GM04504 (cell line): ENCODE results near the gene ZC3H7A.
"Not testable (repeated sequence)": the region's sequence is repeated elsewhere in the genome, so short reads cannot be mapped to it uniquely, and the experiment has no call there.

ENCODE experiments used
- DNase-seq: peaks from one replicate; pipeline ENCODE4 v3.0.0-alpha.2; 2012; ENCODE audit warnings: low read depth

The ZC3H7A gene

GRCh38 chr16:11801481-11802021, 4.5 kb upstream of the ZC3H7A start:
- DNase-seq, result no peak

- DNase-seq, result no peak
Observed at GRCh38 chr16:11800382-11800718, 3.3 kb upstream of the ZC3H7A start.

- DNase-seq, result no peak
Observed at GRCh38 chr16:11799509-11800381, 2.7 kb upstream of the ZC3H7A start.

DNA sequence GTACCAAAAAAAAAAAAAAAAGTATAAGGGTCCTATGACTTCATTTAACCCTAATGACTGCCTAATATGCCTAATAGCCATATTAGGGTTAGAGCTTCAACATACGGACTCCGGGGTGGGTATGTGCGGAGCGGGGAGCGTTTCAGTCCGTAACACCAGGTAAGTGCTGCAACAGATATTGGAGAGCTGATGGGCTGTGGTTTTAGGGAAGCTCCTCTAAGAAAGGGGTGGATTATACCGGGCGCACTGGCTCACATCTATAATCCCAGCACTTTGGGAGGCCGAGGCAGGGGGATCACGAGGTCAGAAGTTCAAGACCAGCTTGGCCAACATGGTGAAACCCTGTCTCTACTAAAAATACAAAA, 1.9 kb upstream of the ZC3H7A start:
- no peak for DNase-seq

DNA sequence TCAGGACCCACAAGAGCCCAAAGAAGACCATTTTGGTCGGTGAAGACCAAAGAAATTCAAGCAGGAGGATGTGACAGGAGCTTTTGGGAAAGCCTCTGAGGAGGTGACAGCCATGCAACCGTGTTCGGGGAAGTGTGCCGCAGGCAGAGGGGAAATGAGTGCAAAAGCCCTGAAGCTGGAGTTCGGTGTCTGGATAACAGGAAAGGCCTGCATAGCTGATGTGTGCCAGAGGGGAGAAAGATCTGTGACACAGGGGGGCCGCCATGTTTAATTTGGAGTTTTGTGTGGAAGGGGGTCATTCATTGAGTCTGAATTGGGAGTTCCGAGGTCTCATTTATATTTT, 870 bp upstream of the ZC3H7A start:
- no peak for DNase-seq

- no peak for DNase-seq
Observed at GRCh38 chr16:11796227-11797165, 562 bp downstream of the ZC3H7A start.

GRCh38 chr16:11795887-11796226, 1.2 kb downstream of the ZC3H7A start:
- DNase-seq, result no peak

DNA sequence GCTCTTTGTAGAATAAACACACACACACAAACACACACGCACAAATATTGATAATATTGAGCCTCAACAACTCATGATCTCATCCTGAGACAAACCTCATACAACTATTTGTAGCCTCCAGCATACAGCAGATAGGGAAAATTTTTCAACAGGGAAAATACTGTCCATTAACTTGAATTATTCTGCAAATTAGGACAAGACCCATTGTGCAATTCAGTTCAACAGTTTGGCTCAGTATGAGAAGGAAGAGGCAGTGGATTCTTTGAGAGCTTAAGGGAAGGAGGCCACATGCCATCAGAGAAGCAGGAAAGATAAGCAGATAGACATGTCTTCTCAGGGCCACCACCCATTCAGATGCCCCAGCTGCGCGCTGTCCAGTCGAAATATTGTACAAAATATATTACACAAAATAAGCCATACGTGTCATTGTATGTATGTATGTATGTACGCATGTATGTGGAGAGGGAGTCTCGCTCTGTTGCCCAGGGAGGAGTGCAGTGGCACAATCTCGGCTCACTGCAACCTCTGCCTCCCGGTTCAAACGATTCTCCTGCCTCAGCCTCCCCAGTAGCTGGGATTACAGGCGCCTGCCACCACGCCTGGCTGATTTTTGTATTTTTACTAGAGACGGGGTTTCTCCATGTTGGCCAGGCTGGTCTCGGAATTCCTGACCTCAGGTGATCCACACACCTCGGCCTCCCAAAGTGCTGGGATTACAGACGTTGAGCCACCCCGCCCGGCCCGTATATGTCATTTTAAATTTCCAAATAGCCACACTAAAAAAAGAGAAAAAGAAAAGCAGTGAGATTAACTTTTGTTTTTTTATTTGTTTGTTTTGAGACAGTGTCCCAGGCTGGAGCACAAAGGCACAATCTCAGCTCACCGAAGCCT, 1.8 kb downstream of the ZC3H7A start:
- DNase-seq, result no peak

DNA sequence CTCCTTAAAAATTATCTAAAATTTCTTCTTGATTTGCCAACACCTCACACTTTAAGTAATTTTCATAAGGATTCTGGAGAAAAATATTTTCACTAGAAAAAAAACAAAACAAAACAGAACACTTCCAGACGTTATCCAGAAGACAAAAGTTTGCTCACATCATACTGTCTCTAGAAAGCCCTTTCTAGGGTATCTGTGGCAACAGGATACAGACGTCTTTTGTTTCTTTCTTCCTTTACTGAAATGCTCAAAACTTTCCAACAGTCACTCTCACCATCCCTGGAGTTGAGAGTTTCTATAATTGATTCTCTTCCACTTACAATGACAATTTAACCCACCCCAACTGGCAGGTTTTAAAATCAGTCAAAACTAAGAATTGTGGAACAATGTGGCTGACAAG, 2.6 kb downstream of the ZC3H7A start:
- no peak for DNase-seq

- DNase-seq, result no peak
Observed at GRCh38 chr16:11793840-11794239, 3.2 kb downstream of the ZC3H7A start.

GRCh38 chr16:11792410-11793241, 4.4 kb downstream of the ZC3H7A start:
- no peak for DNase-seq

- DNase-seq, result no peak
Observed at GRCh38 chr16:11791144-11791828, 5.8 kb downstream of the ZC3H7A start.

DNA sequence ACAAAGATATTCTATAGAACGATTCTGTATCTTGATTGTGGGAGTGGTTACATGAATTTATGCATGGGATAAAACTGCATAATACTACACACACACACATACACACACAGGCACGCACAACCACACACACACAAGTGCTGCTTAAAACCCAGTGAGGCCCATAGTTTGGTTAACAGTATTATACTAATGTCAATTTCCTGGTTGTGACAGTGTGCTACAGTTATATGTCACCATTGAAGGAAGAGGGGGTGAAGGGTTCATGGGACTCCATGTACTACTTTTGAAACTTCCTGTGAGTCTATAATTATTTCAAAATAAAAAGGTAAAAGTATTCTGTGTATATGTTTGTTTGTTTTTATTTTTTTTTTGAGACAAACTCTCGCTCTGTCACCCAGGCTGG, 8.1 kb downstream of the ZC3H7A start:
- DNase-seq, result no peak

DNA sequence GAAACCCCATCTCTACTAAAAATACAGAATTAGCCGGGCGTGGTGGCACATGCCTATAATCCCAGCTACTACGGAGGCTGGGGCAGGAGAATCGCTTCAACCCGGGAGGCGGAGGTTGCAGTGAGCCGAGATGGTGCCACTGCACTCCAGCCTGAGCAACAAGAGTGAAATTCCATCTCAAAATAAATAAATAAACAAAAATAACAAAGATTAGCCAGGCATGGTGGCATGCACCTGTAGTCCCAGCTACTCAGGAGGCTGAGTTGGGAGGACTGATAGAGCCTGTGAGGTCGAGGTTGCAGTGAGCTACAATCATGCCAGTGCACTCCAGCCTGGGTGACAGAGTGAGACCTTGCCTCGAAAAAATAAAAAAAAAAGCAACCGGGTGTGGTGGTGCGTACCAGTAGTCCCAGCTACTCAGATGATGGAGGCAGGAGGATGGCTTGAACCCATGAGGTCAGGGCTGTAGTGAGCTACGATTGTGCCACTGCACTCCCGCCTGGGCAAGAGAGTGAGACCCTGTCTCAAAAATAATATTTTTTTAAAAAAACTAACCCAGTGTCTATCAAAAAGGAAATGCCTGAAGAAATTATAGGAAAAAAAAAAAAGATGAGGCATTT, 12.0 kb downstream of the ZC3H7A start:
- not testable (repeated sequence) for DNase-seq

DNA sequence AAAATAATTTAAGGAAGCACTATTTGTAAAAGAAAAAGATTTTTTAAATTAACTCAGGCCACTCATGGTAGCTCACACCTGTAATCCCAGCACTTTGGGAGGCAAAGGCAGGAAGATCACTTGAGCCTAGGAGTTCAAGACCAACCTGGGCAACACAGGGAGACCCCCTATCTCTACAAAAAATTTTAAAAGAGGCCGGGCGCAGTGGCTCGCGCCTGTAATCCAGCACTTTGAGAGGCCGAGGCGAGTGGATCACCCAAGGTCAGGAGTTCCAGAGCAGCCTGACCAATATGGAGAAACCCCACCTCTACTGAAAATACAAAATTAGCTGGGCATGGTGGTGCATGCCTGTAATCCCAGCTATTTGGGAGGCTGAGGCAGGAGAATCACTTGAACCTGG, 12.7 kb downstream of the ZC3H7A start:
- DNase-seq, result not testable (repeated sequence)

DNA sequence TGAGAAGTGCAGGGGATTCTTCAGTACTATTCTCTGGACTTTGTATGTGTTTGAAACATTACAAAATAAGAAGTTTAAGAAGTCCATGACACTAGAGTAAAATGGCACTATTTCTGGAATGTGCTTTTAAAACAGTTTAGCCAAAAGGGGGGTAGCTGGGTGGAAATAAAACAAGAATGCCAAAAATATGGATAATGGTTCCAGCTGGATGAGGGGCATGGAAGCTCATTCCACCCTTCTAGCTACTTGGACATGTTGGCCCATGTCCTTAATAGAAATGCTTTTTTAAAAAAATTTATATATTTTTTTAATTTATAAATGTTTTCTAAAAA, 13.1 kb downstream of the ZC3H7A start:
- DNase-seq, result no peak

DNA sequence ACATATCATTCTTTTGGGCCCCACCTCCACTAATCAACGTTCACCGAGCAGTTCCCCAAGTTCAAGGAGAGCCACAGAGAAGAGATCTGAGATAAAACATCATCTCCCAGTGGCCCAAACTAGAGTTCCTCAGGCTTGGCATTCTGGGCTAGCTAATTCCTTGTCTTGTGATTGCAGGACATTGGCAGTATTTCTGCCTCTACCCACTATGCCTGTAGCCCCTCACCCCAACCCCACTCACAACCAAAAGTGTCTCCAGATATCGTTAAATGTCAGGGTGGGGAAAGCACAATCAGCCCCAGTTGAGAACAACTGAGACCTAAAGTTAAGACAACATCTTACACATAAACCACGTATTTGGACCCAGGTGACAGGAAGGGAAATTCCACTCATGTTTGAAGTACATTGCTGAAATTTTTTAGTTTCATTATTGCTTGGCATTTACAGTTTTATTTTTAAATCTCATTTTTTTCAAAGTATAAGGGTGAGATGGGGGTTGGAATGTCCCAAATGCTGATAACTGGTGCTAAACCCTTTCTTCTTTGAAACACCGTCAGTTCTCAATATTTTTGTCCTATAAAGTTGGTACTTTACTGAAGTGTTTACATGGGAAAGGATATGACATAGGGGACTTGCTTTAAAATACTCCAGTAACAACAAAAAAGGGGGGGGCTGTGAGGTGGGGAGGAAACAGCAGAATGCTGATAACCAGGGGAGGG, 13.6 kb downstream of the ZC3H7A start:
- DNase-seq, result no peak

- no peak for DNase-seq
Observed at GRCh38 chr16:11781773-11782172, 15.3 kb downstream of the ZC3H7A start.

DNA sequence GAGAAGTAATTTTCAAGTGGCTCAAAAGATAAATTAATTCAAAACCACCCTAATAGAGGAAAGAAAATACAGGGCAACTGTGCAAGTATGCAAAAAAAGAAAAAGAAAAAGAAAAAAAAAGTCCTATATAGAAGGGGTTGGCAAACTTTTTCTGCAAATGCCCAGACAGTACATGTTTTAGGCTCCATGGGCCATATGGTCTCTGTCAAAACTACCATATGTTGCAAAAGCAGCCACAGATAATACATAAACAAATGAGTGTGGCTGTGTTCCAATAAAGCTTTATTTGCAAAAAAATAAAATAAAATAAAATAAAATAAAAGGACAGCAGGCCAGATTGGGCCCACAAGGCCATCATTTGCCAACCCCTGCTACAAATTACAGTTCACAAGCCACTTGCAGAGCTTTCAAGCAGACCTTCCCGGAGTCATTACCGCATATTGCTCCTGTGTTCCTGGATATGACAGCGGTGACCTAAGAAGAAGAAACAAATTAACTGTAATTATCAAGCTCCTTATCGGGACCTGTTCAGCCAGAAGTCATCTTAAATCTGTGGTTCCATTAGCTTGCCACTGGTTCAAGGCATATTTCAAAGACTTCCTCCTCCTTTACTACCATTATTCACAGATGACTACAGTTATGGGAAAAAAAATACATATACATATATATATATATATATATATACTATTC, 15.9 kb downstream of the ZC3H7A start:
- DNase-seq, result no peak
